Measurements from ENCODE around the gene DYNLT4.

GRCh38 chr1:44820328-44821239 lies 13.4 kb upstream of the DYNLT4 start:
- no peak for TF ChIP-seq CTCF (IDR thresholded peaks at IDR 0.05; ENCODE audit: low read depth, low read length)
- no peak for TF ChIP-seq POLR2A (IDR thresholded peaks at IDR 0.05; ENCODE audit: extremely low read depth, insufficient read length)
- no peak for TF ChIP-seq MAX (IDR thresholded peaks at IDR 0.05; ENCODE audit: low read depth, low read length)
- TF ChIP-seq MYC (IDR thresholded peaks at IDR 0.05; ENCODE audit: low read depth, low read length) = no peak

Data from NB4 (cell line).